Suppressor macrophage (primary cell): Measurements from ENCODE around the gene UMODL1.
A peak's percentile ranks its signal among the peaks of the same experiment; 100 is the strongest.

ENCODE experiments used
- DNase-seq, 4 experiments: peaks; one replicate each; pipeline ENCODE4 v3.0.0-alpha.2; 2020 to 2022

The UMODL1 gene

GRCh38 chr21:42130441-42130840, 59.3 kb downstream of the UMODL1 start:
- DNase-seq: no peak

GRCh38 chr21:42132183-42132582, 61.1 kb downstream of the UMODL1 start:
- no peak for DNase-seq

GRCh38 chr21:42133131-42133530, 62.0 kb downstream of the UMODL1 start:
- no peak for DNase-seq

GRCh38 chr21:42135386-42136052, 64.4 kb downstream of the UMODL1 start:
- DNase-seq: no peak

GRCh38 chr21:42137191-42137904, 66.2 kb downstream of the UMODL1 start:
- DNase-seq: no peak

- peak in 1 of 4 experiments; percentile 29 for DNase-seq
Observed at GRCh38 chr21:42140196-42140934, 69.2 kb downstream of the UMODL1 start.

GRCh38 chr21:42141643-42142042, 70.5 kb downstream of the UMODL1 start:
- no peak for DNase-seq

GRCh38 chr21:42142141-42142540, 71.0 kb downstream of the UMODL1 start:
- no peak for DNase-seq

- peak in 2 of 4 experiments; percentile 20 to 25 for DNase-seq
Observed at GRCh38 chr21:42142627-42143026, 71.5 kb downstream of the UMODL1 start.

GRCh38 chr21:42143111-42143510, 72.0 kb downstream of the UMODL1 start:
- DNase-seq: no peak

- DNase-seq: no peak
Observed at GRCh38 chr21:42144221-42144620, 73.1 kb downstream of the UMODL1 start.

GRCh38 chr21:42144679-42145568, 73.8 kb downstream of the UMODL1 start:
- DNase-seq: no peak

- peak; percentile 68 to 82 (median 76) for DNase-seq
Observed at GRCh38 chr21:42145569-42146272, 74.6 kb downstream of the UMODL1 start.

- no peak for DNase-seq
Observed at GRCh38 chr21:42146273-42146805, 75.2 kb downstream of the UMODL1 start.

- no peak for DNase-seq
Observed at GRCh38 chr21:42146821-42147220, 75.7 kb downstream of the UMODL1 start.

- no peak for DNase-seq
Observed at GRCh38 chr21:42147386-42148020, 76.4 kb downstream of the UMODL1 start.

- DNase-seq: no peak
Observed at GRCh38 chr21:42148097-42148496, 77.0 kb downstream of the UMODL1 start.

GRCh38 chr21:42148584-42148983, 77.5 kb downstream of the UMODL1 start:
- DNase-seq: no peak

- DNase-seq: no peak
Observed at GRCh38 chr21:42149656-42150473, 78.7 kb downstream of the UMODL1 start.

- no peak for DNase-seq
Observed at GRCh38 chr21:42150474-42151085, 79.5 kb downstream of the UMODL1 start.
